Heart right ventricle (tissue), 16 donors: ENCODE data around the gene OR10V1. TPM values are rescaled to one million over a fixed set of nuclear protein-coding genes. Genes with fewer than 3 reads are reported as not detected.

Experiments used
- ATAC-seq, 8 donors: fragments of 200-7000 bp; cut with Tn5 transposase; one replicate each; pipeline ENCODE4 v1.9.1; 2020; ENCODE audit warnings: mild to moderate bottlenecking in 8 of 8, moderate library complexity in 8 of 8, moderate number of reproducible peaks in 1 of 8
- DNase-seq, 2 donors: peaks; one replicate each; pipeline ENCODE4 v3.0.0-alpha.2; 2020
- H3K27ac ChIP-seq, 10 donors: fragments of 200-600 bp; sonication (generic) in 2 of 10; one replicate each; pipeline versions ENCODE4 v1.5.0 to v1.8.0; 2020 to 2022; ENCODE audit warnings: mild to moderate bottlenecking in 3 of 10
- H3K27me3 ChIP-seq, 7 donors: fragments of 200-600 bp; one replicate each; pipeline ENCODE4 v1.8.0; 2021 to 2022; ENCODE audit warnings: mild to moderate bottlenecking in 2 of 7
- H3K36me3 ChIP-seq, 9 donors: fragments of 200-600 bp; sonication (generic) in 1 of 9; one replicate each; pipeline versions ENCODE4 v1.5.0 to v1.8.0; 2020 to 2022; ENCODE audit warnings: mild to moderate bottlenecking in 2 of 9
- H3K4me1 ChIP-seq, 9 donors: fragments of 200-600 bp; sonication (generic) in 1 of 9; one replicate each; pipeline versions ENCODE4 v1.5.0 to v1.8.0; 2020 to 2022; ENCODE audit warnings: mild to moderate bottlenecking in 4 of 9
- H3K4me3 ChIP-seq, 10 donors: fragments of 200-600 bp; sonication (generic) in 2 of 10; one replicate each; pipeline versions ENCODE4 v1.5.0 to v1.8.0; 2020 to 2022; ENCODE audit warnings: mild to moderate bottlenecking in 7 of 10, moderate library complexity in 2 of 10
- H3K9me3 ChIP-seq, 11 donors: fragments of 200-600 bp in 10 of 11; sonication (generic) in 2 of 11; one replicate each; pipeline versions ENCODE4 v1.5.0 to v1.8.0; 2013 to 2022; ENCODE audit warnings: mild to moderate bottlenecking in 2 of 11, control low read depth in 1 of 11, moderate library complexity in 1 of 11
- WGBS, 2 donors: extraction: QIAGEN DNeasy Blood & Tissue Kit; methylation state at CpG; one replicate each; pipeline ENCODE4 v1.1.7; 2013; ENCODE audit warnings: inconsistent platforms in 1 of 2; 5-methylcytosine and 5-hydroxymethylcytosine counted together
- intact Hi-C, 10 donors: fragments of 100-400 bp; cut with DNase I; formaldehyde crosslinking; loops; one replicate each; pipeline versions ENCODE4 v1.11.1 to v1.14.2; 2022
- polyA plus RNA-seq, 2 donors: library from polyadenylated mRNA; stranded (reverse); fragments of 200-250 nt; gene quantifications; one replicate each; pipeline ENCODE4 v1.2.3, GENCODE V29; 2013
- total RNA-seq, 10 donors: library from RNA; stranded (reverse); fragmentation: NEBNext Ultra II Directional in 3 of 10; extraction: Animal tissue kit (Norgen Biotek cat#: 25700) in 3 of 10; gene quantifications; one replicate each; pipeline versions ENCODE4 v1.2.1 to v1.2.4, GENCODE V29; 2021 to 2023
- TF ChIP-seq, protein P1 (sequence below), 9 donors: fragments of 200-600 bp; sonication (generic) in 2 of 9; IDR thresholded peaks; one replicate each; pipeline versions ENCODE4 v1.5.0 to v1.8.0; 2021 to 2022; ENCODE audit warnings: antibody characterized with exemption in 9 of 9, mild to moderate bottlenecking in 5 of 9, moderate library complexity in 1 of 9
- donor health status: Arrhythmogenic right ventricular cardiomyopathy.
- donor health status: ischemic (EF 13 %, LVEDD 7.1; RV severe dilation, severe dysfunction).
- donor health status: healthy with polysubstance abuse.
- donor health status: DM: no; HTN: yes; CAD: no.
- donor health status: DM: no; HTN: no; CAD: no.
- donor health status: ischemic (EF 25% LVEDD 6.9; RV normal size, moderate dysfunction).
- donor health status: ischemic (EF 25% LVEDD 5.7; RV mildly dilated, moderate dysfunction).
- donor health status: healthy.
- donor health status: DM: yes; HTN: yes; CAD: no.
- donor health status: Ischemic cardiomyopathy.
- donor health status: ischemic (EF 35%, LVEDD 5.7; RV mildly dilated, moderate dysfunction).
- donor health status: nonischemic (EF 11% LVEDD 7.7; RV severe dilation, severe dysfunction).
- donor health status: DM: yes; HTN: yes; CAD: no.
- donor health status: PGD.
- donor health status: ischemic (EF 29% LVEDD 5.4; RV normal size, mild dysfunction).
- donor health status: nonischemic (EF 23%, LVEDD 6.1; RV moderate dilation, normal function).

OR10V1 gene
- total and polyA plus RNA-seq, 12 donors: not detected

DNA sequence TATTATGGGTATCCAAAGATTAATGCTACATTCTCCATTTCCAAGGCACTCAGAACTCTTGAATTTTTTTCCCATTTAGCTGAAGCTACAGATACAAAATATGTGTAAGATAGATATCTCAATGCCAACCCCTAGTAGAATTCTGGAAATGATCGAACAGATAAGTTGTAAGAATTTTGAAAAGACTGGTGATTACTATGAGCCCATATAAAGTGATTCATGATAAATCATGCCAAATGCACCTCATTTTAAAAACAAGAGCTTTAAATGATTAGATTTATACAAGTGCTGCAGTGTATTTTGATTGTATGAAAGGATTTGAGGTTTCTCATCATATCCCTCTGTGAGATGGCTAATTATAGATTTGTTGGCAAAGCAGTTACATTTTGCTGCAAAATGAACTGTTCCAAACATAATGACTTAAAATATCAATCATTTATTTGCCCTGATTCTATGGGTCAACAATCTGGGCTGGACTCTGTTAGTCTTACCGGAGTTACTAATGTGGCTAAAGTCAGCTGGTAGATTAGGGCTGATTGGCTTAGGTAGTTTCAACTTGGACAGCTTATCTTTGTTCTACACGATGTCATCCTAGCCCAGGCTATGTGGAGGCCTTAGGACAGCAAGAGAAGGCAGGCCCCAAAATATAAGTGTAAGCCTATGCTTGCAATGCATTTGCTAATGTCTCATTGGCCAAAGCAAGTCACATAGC is 3.4 kb downstream of the OR10V1 start:
- WGBS, 2 donors: 60 to 63% methylated on average over 3 of the region's 3 CpGs
- intact Hi-C loops: no loop called here

DNA sequence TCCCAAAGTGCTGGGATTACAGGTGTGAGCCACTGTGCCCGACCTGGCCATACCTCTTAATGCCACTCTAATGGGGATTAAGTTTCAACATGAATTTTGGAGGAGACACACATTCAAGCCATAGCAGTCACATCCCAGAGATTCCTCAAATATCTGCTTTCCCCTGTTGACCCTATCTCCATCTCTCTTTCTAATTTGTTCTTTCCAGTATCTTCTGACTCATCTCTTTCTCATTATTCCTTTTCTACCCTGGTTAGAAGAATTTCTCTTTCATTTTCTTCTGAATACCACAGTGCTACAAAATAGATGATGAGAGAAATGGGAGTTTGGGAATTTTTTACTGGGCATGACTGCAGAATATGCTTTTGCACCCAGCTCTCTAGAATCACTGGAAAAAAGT is 5.1 kb downstream of the OR10V1 start:
- TF ChIP-seq, protein P1, sequence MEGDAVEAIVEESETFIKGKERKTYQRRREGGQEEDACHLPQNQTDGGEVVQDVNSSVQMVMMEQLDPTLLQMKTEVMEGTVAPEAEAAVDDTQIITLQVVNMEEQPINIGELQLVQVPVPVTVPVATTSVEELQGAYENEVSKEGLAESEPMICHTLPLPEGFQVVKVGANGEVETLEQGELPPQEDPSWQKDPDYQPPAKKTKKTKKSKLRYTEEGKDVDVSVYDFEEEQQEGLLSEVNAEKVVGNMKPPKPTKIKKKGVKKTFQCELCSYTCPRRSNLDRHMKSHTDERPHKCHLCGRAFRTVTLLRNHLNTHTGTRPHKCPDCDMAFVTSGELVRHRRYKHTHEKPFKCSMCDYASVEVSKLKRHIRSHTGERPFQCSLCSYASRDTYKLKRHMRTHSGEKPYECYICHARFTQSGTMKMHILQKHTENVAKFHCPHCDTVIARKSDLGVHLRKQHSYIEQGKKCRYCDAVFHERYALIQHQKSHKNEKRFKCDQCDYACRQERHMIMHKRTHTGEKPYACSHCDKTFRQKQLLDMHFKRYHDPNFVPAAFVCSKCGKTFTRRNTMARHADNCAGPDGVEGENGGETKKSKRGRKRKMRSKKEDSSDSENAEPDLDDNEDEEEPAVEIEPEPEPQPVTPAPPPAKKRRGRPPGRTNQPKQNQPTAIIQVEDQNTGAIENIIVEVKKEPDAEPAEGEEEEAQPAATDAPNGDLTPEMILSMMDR (IDR thresholded peaks at IDR 0.05): no peak
- Histone ChIP-seq H3K4me3 (no peak overlapping the region), H3K27me3 (peaks cover 0 to 17% (median 0%) of the 10 kb centered on the region in 7 donors), H3K27ac (no peak overlapping the region), H3K9me3 (no peaks in the 10 kb centered on the region), H3K36me3 (no peaks in the 10 kb centered on the region), H3K4me1 (no peaks in the 10 kb centered on the region)
- WGBS, 2 donors: 34 to 40% methylated on average over 1 of the region's 1 CpG
- ATAC-seq: no peak
- intact Hi-C loops: no loop called here
- DNase-seq: no peak

More for the DNA sequence above, 3.4 kb downstream of the OR10V1 start:
- no peaks in the 10 kb centered on the region for H3K9me3 ChIP-seq
- ATAC-seq (no peak), DNase-seq (no peak)
- no peaks in the 10 kb centered on the region for H3K4me1 ChIP-seq
- TF ChIP-seq, protein P1 (IDR thresholded peaks at IDR 0.05): no peak
- no peaks in the 10 kb centered on the region for H3K36me3 ChIP-seq
- H3K27me3 ChIP-seq: peaks cover 0 to 17% (median 5%) of the 10 kb centered on the region in 7 donors
- no peak overlapping the region for H3K27ac ChIP-seq
- H3K4me3 ChIP-seq: no peak overlapping the region

DNA sequence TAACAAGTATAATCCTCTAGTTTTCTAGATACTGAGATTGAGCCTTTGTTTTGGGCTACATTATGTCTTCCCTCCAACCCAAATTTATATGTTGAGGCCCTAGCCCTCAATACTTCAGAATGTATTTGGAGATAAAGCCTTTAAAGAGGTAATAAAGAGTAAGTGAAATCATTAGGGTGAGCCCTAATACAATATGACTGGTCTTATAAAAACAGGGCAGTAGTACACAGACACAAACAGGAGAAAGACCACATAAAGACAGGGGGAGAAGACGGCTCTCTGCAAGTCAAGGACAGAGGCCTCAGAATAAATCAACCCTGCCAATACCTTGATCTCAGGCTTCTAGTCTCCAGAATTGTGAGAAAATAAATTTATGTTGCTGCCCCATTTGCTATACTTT is 6.3 kb downstream of the OR10V1 start:
- H3K27ac ChIP-seq: no peak overlapping the region
- ATAC-seq (no peak), DNase-seq (no peak)
- 85 to 96% methylated on average over 1 of the region's 1 CpG for WGBS, 2 donors
- peaks cover 0 to 11% (median 0%) of the 10 kb centered on the region in 7 donors for H3K27me3 ChIP-seq
- H3K36me3 ChIP-seq: no peaks in the 10 kb centered on the region
- intact Hi-C loops: no loop called here
- H3K9me3 ChIP-seq: no peaks in the 10 kb centered on the region
- TF ChIP-seq, protein P1 (IDR thresholded peaks at IDR 0.05): no peak
- no peaks in the 10 kb centered on the region for H3K4me1 ChIP-seq
- no peak overlapping the region for H3K4me3 ChIP-seq

DNA sequence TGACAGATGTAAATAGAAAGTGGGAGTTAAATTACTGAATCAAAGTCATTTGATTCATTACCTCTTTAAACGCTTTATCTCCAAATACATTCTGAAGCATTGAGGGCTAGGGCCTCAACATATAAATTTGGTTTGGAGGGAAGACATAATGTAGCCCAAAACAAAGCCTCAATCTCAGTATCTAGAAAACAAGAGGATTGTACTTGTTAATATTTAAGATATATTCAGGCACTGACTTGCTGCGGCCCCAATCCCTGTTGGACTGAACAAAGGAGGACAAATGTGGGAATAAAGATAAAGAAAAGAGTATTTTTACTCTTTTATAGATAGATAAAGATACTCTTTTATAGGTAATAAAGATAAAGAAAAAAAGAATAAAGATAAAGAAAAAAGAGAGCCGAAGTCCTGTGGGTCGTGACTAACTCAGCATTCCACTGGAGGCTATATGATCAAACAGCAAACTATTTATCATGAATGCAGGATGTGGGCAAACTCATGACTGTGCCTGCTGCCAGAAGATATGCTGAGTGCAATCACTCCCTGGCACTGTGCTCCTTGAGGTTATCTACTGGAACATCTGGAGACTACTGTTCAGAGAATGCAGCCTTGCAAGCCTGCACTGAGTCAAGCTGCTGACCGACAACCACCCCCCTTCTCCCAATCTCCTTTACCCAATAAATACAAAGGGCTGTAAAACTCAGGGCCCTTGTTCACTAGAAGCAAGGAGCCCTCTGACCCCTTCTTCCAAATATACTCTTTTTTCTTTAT is 6.9 kb downstream of the OR10V1 start:
- no peak for ATAC-seq
- Histone ChIP-seq H3K4me1 (no peaks in the 10 kb centered on the region), H3K36me3 (no peaks in the 10 kb centered on the region), H3K27ac (no peak overlapping the region), H3K9me3 (no peaks in the 10 kb centered on the region), H3K27me3 (peaks cover 0 to 7% (median 0%) of the 10 kb centered on the region in 7 donors), H3K4me3 (no peak overlapping the region)
- TF ChIP-seq, protein P1 (IDR thresholded peaks at IDR 0.05): no peak
- no peak for DNase-seq
- intact Hi-C loops: no loop called here
- WGBS, 2 donors: 69 to 75% methylated on average over 5 of the region's 5 CpGs
